GM19455 (cell line): ENCODE data around the gene C20orf141.
"Not testable (repeated sequence)": the region's sequence is repeated elsewhere in the genome, so short reads cannot be mapped to it uniquely, and the experiment has no call there.

ENCODE experiments used
- ATAC-seq: cut with Tn5 transposase; IDR thresholded peaks from one replicate; pipeline ENCODE4 v1.9.1; 2021; ENCODE audit not compliant: unreplicated experiment

The C20orf141 gene

GRCh38 chr20:2814587-2815051 is at the start of gene C20orf141:
TSS of gene C20orf141 (plus strand) at chr20:2814987. CDS start at chr20:2815185, 198 bp downstream.
- no peak for ATAC-seq

GRCh38 chr20:2767768-2768631 is 46.8 kb upstream of the C20orf141 start:
- no peak for ATAC-seq

- ATAC-seq = no peak
Observed at GRCh38 chr20:2768632-2769015, 46.2 kb upstream of the C20orf141 start.

GRCh38 chr20:2770091-2770490 is 44.7 kb upstream of the C20orf141 start:
- not testable (repeated sequence) for ATAC-seq

- ATAC-seq = no peak
Observed at GRCh38 chr20:2771631-2772080, 43.1 kb upstream of the C20orf141 start.

- ATAC-seq = no peak
Observed at GRCh38 chr20:2773812-2774211, 41.0 kb upstream of the C20orf141 start.

- no peak for ATAC-seq
Observed at GRCh38 chr20:2775139-2775538, 39.6 kb upstream of the C20orf141 start.

GRCh38 chr20:2778602-2779321 is 36.0 kb upstream of the C20orf141 start:
- ATAC-seq = no peak

GRCh38 chr20:2780948-2781347 is 33.8 kb upstream of the C20orf141 start:
- no peak for ATAC-seq

- ATAC-seq = no peak
Observed at GRCh38 chr20:2783908-2784566, 30.8 kb upstream of the C20orf141 start.

GRCh38 chr20:2793471-2793870 is 21.3 kb upstream of the C20orf141 start:
- ATAC-seq = no peak

GRCh38 chr20:2794202-2794748 is 20.5 kb upstream of the C20orf141 start:
- ATAC-seq = no peak

GRCh38 chr20:2794866-2795447 is 19.8 kb upstream of the C20orf141 start:
- no peak for ATAC-seq

- no peak for ATAC-seq
Observed at GRCh38 chr20:2795451-2795850, 19.3 kb upstream of the C20orf141 start.

- no peak for ATAC-seq
Observed at GRCh38 chr20:2796011-2796660, 18.7 kb upstream of the C20orf141 start.

GRCh38 chr20:2797136-2797983 is 17.4 kb upstream of the C20orf141 start:
- ATAC-seq = no peak

GRCh38 chr20:2798095-2798805 is 16.5 kb upstream of the C20orf141 start:
- no peak for ATAC-seq

GRCh38 chr20:2798814-2799213 is 16.0 kb upstream of the C20orf141 start:
- no peak for ATAC-seq

- no peak for ATAC-seq
Observed at GRCh38 chr20:2799271-2799670, 15.5 kb upstream of the C20orf141 start.
